Lower leg skin (tissue), 3 donors: ENCODE results near the gene KRT76.

ENCODE experiments used
- POLR2A ChIP-seq, 2 donors: fragments of 450-650 bp; IDR thresholded peaks; one replicate each; pipeline ENCODE4 v1.6.1; 2016 to 2017; ENCODE audit warnings: antibody characterized with exemption in 2 of 2, mild to moderate bottlenecking in 1 of 2, moderate library complexity in 1 of 2
- TF ChIP-seq, protein P1 (sequence below), 3 donors: fragments of 450-650 bp; IDR thresholded peaks; one replicate each; pipeline ENCODE4 v1.5.1; 2016; ENCODE audit warnings: antibody characterized with exemption in 3 of 3, mild to moderate bottlenecking in 3 of 3, moderate library complexity in 2 of 3

DNA sequence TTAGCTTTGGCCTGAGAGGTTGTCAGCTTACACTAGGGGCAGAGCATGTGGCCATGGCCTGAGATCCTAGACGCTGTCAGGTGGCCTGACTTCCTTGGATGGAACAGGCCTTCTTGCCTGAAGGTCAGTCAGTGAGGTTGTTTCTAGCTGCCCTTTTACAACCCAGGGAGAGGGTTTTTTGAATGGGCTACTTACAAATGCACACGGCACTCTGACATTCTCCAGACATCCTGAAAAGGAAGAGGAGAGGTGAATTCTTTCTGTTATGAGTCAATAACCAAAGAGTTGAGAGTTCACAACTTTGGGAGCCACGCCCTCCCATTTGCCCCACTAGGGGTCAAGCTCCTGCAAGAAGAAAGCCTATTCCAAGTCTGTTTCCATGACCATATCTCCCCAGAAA, 7.8 kb downstream of the KRT76 start:
- TF ChIP-seq, protein P1, sequence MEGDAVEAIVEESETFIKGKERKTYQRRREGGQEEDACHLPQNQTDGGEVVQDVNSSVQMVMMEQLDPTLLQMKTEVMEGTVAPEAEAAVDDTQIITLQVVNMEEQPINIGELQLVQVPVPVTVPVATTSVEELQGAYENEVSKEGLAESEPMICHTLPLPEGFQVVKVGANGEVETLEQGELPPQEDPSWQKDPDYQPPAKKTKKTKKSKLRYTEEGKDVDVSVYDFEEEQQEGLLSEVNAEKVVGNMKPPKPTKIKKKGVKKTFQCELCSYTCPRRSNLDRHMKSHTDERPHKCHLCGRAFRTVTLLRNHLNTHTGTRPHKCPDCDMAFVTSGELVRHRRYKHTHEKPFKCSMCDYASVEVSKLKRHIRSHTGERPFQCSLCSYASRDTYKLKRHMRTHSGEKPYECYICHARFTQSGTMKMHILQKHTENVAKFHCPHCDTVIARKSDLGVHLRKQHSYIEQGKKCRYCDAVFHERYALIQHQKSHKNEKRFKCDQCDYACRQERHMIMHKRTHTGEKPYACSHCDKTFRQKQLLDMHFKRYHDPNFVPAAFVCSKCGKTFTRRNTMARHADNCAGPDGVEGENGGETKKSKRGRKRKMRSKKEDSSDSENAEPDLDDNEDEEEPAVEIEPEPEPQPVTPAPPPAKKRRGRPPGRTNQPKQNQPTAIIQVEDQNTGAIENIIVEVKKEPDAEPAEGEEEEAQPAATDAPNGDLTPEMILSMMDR (IDR thresholded peaks at IDR 0.05), result no peak
- TF ChIP-seq POLR2A (IDR thresholded peaks at IDR 0.05), result no peak
